CD4-positive, alpha-beta T cell treated with Interleukin-1 beta for 1 hour (primary cell): ENCODE measurements around the gene OR1C1.
"Not testable (repeated sequence)": the region's sequence is repeated elsewhere in the genome, so short reads cannot be mapped to it uniquely, and the experiment has no call there.

Experiments
- DNase-seq, 2 donors: peaks; one replicate each; pipeline ENCODE4 v3.0.0-alpha.2; 2020 to 2022

Gene OR1C1

GRCh38 chr1:247760456-247760855 is at the start of gene OR1C1:
TSS of gene OR1C1 (minus strand) at chr1:247760556. CDS start at chr1:247758406, 2,150 bp downstream.
- no peak for DNase-seq

GRCh38 chr1:247797518-247797917 is 37.2 kb upstream of the OR1C1 start:
- DNase-seq: no peak

GRCh38 chr1:247769603-247770002 is 9.2 kb upstream of the OR1C1 start:
- no peak for DNase-seq

GRCh38 chr1:247754311-247754710 is 6.0 kb downstream of the OR1C1 start:
- DNase-seq: not testable (repeated sequence)

- DNase-seq: no peak
Measured at GRCh38 chr1:247749870-247750269, 10.5 kb downstream of the OR1C1 start.

- no peak for DNase-seq
Measured at GRCh38 chr1:247748041-247748440, 12.3 kb downstream of the OR1C1 start, which contains the start of gene OR14A2. TSS of gene OR14A2 (minus strand) at chr1:247748141.

- no peak for DNase-seq
Measured at GRCh38 chr1:247747616-247748015, 12.7 kb downstream of the OR1C1 start.

- DNase-seq: no peak
Measured at GRCh38 chr1:247746391-247746935, 13.9 kb downstream of the OR1C1 start.

- not testable (repeated sequence) for DNase-seq
Measured at GRCh38 chr1:247742215-247742760, 18.1 kb downstream of the OR1C1 start.

GRCh38 chr1:247741756-247742155 is 18.6 kb downstream of the OR1C1 start:
- DNase-seq: no peak

- DNase-seq: no peak
Measured at GRCh38 chr1:247740721-247741120, 19.6 kb downstream of the OR1C1 start.

GRCh38 chr1:247738315-247738714 is 22.0 kb downstream of the OR1C1 start, which contains the start of gene OR14K1:
TSS of gene OR14K1 (plus strand) at chr1:247738615. CDS start at chr1:247738615, 0 bp downstream.
- no peak for DNase-seq

GRCh38 chr1:247721222-247721621 is 39.1 kb downstream of the OR1C1 start:
- DNase-seq: no peak

GRCh38 chr1:247716546-247716945 is 43.8 kb downstream of the OR1C1 start, which contains the start of gene OR6F1:
TSS of gene OR6F1 (minus strand) at chr1:247716646. CDS start at chr1:247712755, 3,891 bp downstream.
- no peak for DNase-seq

- DNase-seq: no peak
Measured at GRCh38 chr1:247713753-247714152, 46.6 kb downstream of the OR1C1 start.

- DNase-seq: not testable (repeated sequence)
Measured at GRCh38 chr1:247710681-247711080, 49.7 kb downstream of the OR1C1 start.
